Psoas muscle (tissue), 8 donors: ENCODE results near the gene ASTL. TPM values are rescaled to one million over a fixed set of nuclear protein-coding genes. Genes with fewer than 3 reads are reported as not detected.

ENCODE experiments used
- ATAC-seq, 4 donors: fragments of 200-7000 bp; cut with Tn5 transposase; one replicate each; pipeline ENCODE4 v1.9.1; 2020; ENCODE audit warnings: moderate library complexity in 3 of 4, mild to moderate bottlenecking in 2 of 4
- DNase-seq, 2 donors: peaks; one replicate each; pipeline ENCODE4 v3.0.0-alpha.2; 2020
- H3K27ac ChIP-seq: fragments of 200-600 bp; one replicate; pipeline ENCODE4 v1.8.0; 2022
- H3K27me3 ChIP-seq, 3 donors: fragments of 200-600 bp in 1 of 3; one replicate each; pipeline versions ENCODE4 v1.6.1 to v1.8.0; 2013 to 2022; ENCODE audit warnings: low read length in 2 of 3, mild to moderate bottlenecking in 2 of 3, moderate library complexity in 1 of 3; ENCODE audit not compliant: insufficient read depth in 3 of 3
- H3K36me3 ChIP-seq, 2 donors: fragments of 200-600 bp in 1 of 2; one replicate each; pipeline versions ENCODE4 v1.6.1 to v1.8.0; 2013 to 2022; ENCODE audit warnings: low read depth in 1 of 2, mild to moderate bottlenecking in 1 of 2, moderate library complexity in 1 of 2; ENCODE audit not compliant: insufficient read depth in 1 of 2
- H3K4me1 ChIP-seq: fragments of 200-600 bp; one replicate; pipeline ENCODE4 v1.8.0; 2022
- H3K4me3 ChIP-seq: fragments of 200-600 bp; one replicate; pipeline ENCODE4 v1.8.0; 2022; ENCODE audit warnings: mild to moderate bottlenecking
- H3K9me3 ChIP-seq: fragments of 200-600 bp; one replicate; pipeline ENCODE4 v1.8.0; 2022
- CTCF ChIP-seq: fragments of 200-600 bp; IDR thresholded peaks from one replicate; pipeline ENCODE4 v1.8.0; 2022; ENCODE audit warnings: antibody characterized with exemption
- WGBS, 3 donors: extraction: QIAGEN DNeasy Blood & Tissue Kit; methylation state at CpG; one replicate each; pipeline versions ENCODE4 v1.1.6 to v1.1.7; 2013; 5-methylcytosine and 5-hydroxymethylcytosine counted together
- intact Hi-C, 2 donors: fragments of 100-400 bp; cut with DNase I; formaldehyde crosslinking; loops; one replicate each; pipeline versions ENCODE4 v1.11.0 to v1.14.2; 2022
- polyA plus RNA-seq, 3 donors: library from polyadenylated mRNA; stranded (reverse); fragments of 200-250 nt; gene quantifications; one replicate each; pipeline ENCODE4 v1.2.3, GENCODE V29; 2013
- total RNA-seq, 4 donors: library from RNA; stranded (reverse); fragmentation: NEBNext Ultra II Directional in 2 of 4; extraction: Animal tissue kit (Norgen Biotek cat#: 25700) in 2 of 4; gene quantifications; one replicate each; pipeline versions ENCODE4 v1.2.1 to v1.2.4, GENCODE V29; 2021 to 2023
- donor health status: healthy with polysubstance abuse.
- donor health status: DM: no; HTN: no; CAD: no; lungs with moderate emphysema.
- donor health status: Bipolar disorder and iron deficiency.
- donor health status: healthy.
- donor health status: DM: yes; HTN: yes; CAD: no.
- donor health status: DM: no; HTN: no; CAD: no.
- donor health status: DM: no; HTN: no; CAD: no.
- donor health status: DM: yes; HTN: yes; CAD: no.

Gene ASTL
- total and polyA plus RNA-seq, 7 donors = 0.03 TPM; not detected in 6

GRCh38 chr2:96110621-96111256 lies 27.6 kb downstream of the ASTL start:
- Histone ChIP-seq H3K4me1 (no peaks in the 10 kb centered on the region), H3K4me3 (no peak overlapping the region), H3K9me3 (no peaks in the 10 kb centered on the region), H3K36me3 (no peaks in the 10 kb centered on the region), H3K27me3 (peaks cover 0 to 12% (median 0%) of the 10 kb centered on the region in 3 donors), H3K27ac (no peak overlapping the region)
- TF ChIP-seq CTCF = no peak
- DNase-seq (no peak), ATAC-seq (no peak)
- WGBS, 3 donors = 83 to 87% (median 86%) methylated on average over 13 of the region's 13 CpGs
- intact Hi-C loops = loop anchor here (10.0 kb wide), 1 partner anchor 86 kb away; no protein-coding TSS in a partner anchor

- Histone ChIP-seq H3K36me3 (no peaks in the 10 kb centered on the region), H3K4me1 (no peaks in the 10 kb centered on the region), H3K9me3 (peaks cover 4% of the 10 kb centered on the region), H3K27ac (peak overlapping the region; percentile 41), H3K4me3 (no peak overlapping the region), H3K27me3 (peaks cover 0 to 4% (median 0%) of the 10 kb centered on the region in 3 donors)
- WGBS, 3 donors = 86 to 97% (median 95%) methylated on average over 3 of the region's 3 CpGs
- DNase-seq (no peak), ATAC-seq (no peak)
- TF ChIP-seq CTCF = no peak
- intact Hi-C loops = loop anchor here (10.0 kb wide), 1 partner anchor 85 kb away; no protein-coding TSS in a partner anchor
Measured at GRCh38 chr2:96109931-96110511, 28.3 kb downstream of the ASTL start.

GRCh38 chr2:96109361-96109680 lies 29.0 kb downstream of the ASTL start:
- ATAC-seq (peak in 1 of 4 donors; percentile 26), DNase-seq (no peak)
- intact Hi-C loops = no loop called here
- TF ChIP-seq CTCF = no peak
- H3K27ac ChIP-seq = peak overlapping the region; percentile 41
- no peak overlapping the region for H3K4me3 ChIP-seq
- no peaks in the 10 kb centered on the region for H3K36me3 ChIP-seq
- H3K4me1 ChIP-seq = no peaks in the 10 kb centered on the region
- no peaks in the 10 kb centered on the region for H3K27me3 ChIP-seq
- WGBS, 3 donors = 38 to 58% (median 39%) methylated on average over 3 of the region's 3 CpGs
- peaks cover 4% of the 10 kb centered on the region for H3K9me3 ChIP-seq

GRCh38 chr2:96108541-96109360 lies 29.6 kb downstream of the ASTL start:
- WGBS, 3 donors = 24 to 30% (median 29%) methylated on average over 17 of the region's 17 CpGs
- peak in 1 of 2 donors; percentile 72 for DNase-seq
- H3K4me3 ChIP-seq = no peak overlapping the region

More at GRCh38 chr2:96108541-96109360, 29.6 kb downstream of the ASTL start:
- H3K4me1 ChIP-seq = no peaks in the 10 kb centered on the region
- H3K27ac ChIP-seq = no peak overlapping the region
- H3K27me3 ChIP-seq = no peaks in the 10 kb centered on the region
- peaks cover 4% of the 10 kb centered on the region for H3K9me3 ChIP-seq
- no peak for TF ChIP-seq CTCF
- H3K36me3 ChIP-seq = no peaks in the 10 kb centered on the region
- peak in 1 of 4 donors; percentile 46 for ATAC-seq
- intact Hi-C loops = no loop called here
